ENCODE data around the gene PPM1D.

Gene PPM1D

GRCh38 chr17:60676758-60677307 is 76.8 kb downstream of the PPM1D start:
- peak overlapping the region; percentile 36 for H3K27ac ChIP-seq
- TF ChIP-seq CTCF (IDR thresholded peaks at IDR 0.05) (no peak), ZFX (IDR thresholded peaks at IDR 0.05; ENCODE audit: borderline replicate concordance) (no peak)

- peak within 1 kb of the TSS; percentile 36 for H3K27ac ChIP-seq
- no peak for TF ChIP-seq ZFX (IDR thresholded peaks at IDR 0.05; ENCODE audit: borderline replicate concordance)
- TF ChIP-seq CTCF (IDR thresholded peaks at IDR 0.05): no peak
These were observed 77.5 kb downstream of the PPM1D start, which contains the start of gene BCAS3 for GRCh38 chr17:60677308-60678117. Gene BCAS3 (plus strand): TSS chr17:60677851.

GRCh38 chr17:60678118-60678444 is 78.1 kb downstream of the PPM1D start:
- TF ChIP-seq CTCF (IDR thresholded peaks at IDR 0.05): no peak
- TF ChIP-seq ZFX (IDR thresholded peaks at IDR 0.05; ENCODE audit: borderline replicate concordance): no peak
- H3K27ac ChIP-seq: peak overlapping the region; percentile 36; the same call in 1 of the 2 replicates

GRCh38 chr17:60679287-60679686 is 79.3 kb downstream of the PPM1D start:
- no peak for TF ChIP-seq ZFX (IDR thresholded peaks at IDR 0.05; ENCODE audit: borderline replicate concordance)
- no peak for TF ChIP-seq CTCF (IDR thresholded peaks at IDR 0.05)
- no peak overlapping the region for H3K27ac ChIP-seq

GRCh38 chr17:60680754-60681153 is 80.8 kb downstream of the PPM1D start:
- H3K27ac ChIP-seq: no peak overlapping the region
- TF ChIP-seq CTCF (IDR thresholded peaks at IDR 0.05): no peak
- no peak for TF ChIP-seq ZFX (IDR thresholded peaks at IDR 0.05; ENCODE audit: borderline replicate concordance)

GRCh38 chr17:60685437-60685836 is 85.4 kb downstream of the PPM1D start:
- no peak overlapping the region for H3K27ac ChIP-seq
- TF ChIP-seq CTCF (IDR thresholded peaks at IDR 0.05): no peak
- TF ChIP-seq ZFX (IDR thresholded peaks at IDR 0.05; ENCODE audit: borderline replicate concordance): no peak

GRCh38 chr17:60695960-60696359 is 96.0 kb downstream of the PPM1D start:
- TF ChIP-seq CTCF (IDR thresholded peaks at IDR 0.05): no peak
- TF ChIP-seq ZFX (IDR thresholded peaks at IDR 0.05; ENCODE audit: borderline replicate concordance): no peak
- no peak overlapping the region for H3K27ac ChIP-seq

Measured in 22Rv1 (cell line).